Neural cell (in vitro differentiated cells): ENCODE data around the gene LAIR1. TPM values are rescaled to one million over a fixed set of nuclear protein-coding genes. Genes with fewer than 3 reads are reported as not detected.

Experiments
- H2AFZ ChIP-seq: fragments of 200-600, 300-800 bp; sonication (generic), shearing (Covaris generic); 2 replicates; pipeline ENCODE4 v1.6.0; 2014; ENCODE audit warnings: low read depth, mild to moderate bottlenecking, antibody characterized with exemption, low read length, moderate library complexity
- H3F3A ChIP-seq: fragments of 200-600 bp; shearing (Covaris generic); 2 replicates; pipeline ENCODE4 v1.6.1; 2016; ENCODE audit warnings: mild to moderate bottlenecking, moderate library complexity, mixed read lengths, antibody characterized with exemption, low read length; ENCODE audit not compliant: insufficient read depth, poor library complexity, severe bottlenecking
- H3K27ac ChIP-seq: fragments of 200-600, 300-800 bp; sonication (generic), shearing (Covaris generic); 2 replicates; pipeline ENCODE4 v1.5.1; 2014; ENCODE audit warnings: mild to moderate bottlenecking, low read length, moderate library complexity
- H3K27me3 ChIP-seq: fragments of 300-800, 200-600 bp; sonication (generic), shearing (Covaris generic); 2 replicates; pipeline ENCODE4 v1.6.0; 2014; ENCODE audit warnings: mild to moderate bottlenecking, low read depth, low read length, moderate library complexity; ENCODE audit not compliant: insufficient read depth
- H3K36me3 ChIP-seq: fragments of 300-800, 200-600 bp; sonication (generic), shearing (Covaris generic); 2 replicates; pipeline ENCODE4 v1.5.1; 2014; ENCODE audit warnings: mild to moderate bottlenecking, antibody characterized with exemption, low read length, moderate library complexity; ENCODE audit not compliant: insufficient read depth
- H3K4me2 ChIP-seq: fragments of 300-800, 200-600 bp; sonication (generic), shearing (Covaris generic); 2 replicates; pipeline ENCODE4 v1.6.0; 2014; ENCODE audit warnings: mild to moderate bottlenecking, low read length
- H3K4me3 ChIP-seq: fragments of 300-800, 200-600 bp; sonication (generic), shearing (Covaris generic); 2 replicates; pipeline ENCODE4 v1.5.1; 2014; ENCODE audit warnings: mild to moderate bottlenecking, low read length, moderate library complexity
- H3K79me2 ChIP-seq: fragments of 200-600 bp; shearing (Covaris generic); replicated peaks from 2 replicates; pipeline ENCODE4 v1.6.0; 2014; ENCODE audit warnings: mild to moderate bottlenecking, low read length, moderate library complexity; ENCODE audit not compliant: insufficient read depth
- H3K9ac ChIP-seq: fragments of 300-800, 200-600 bp; sonication (generic), shearing (Covaris generic); 2 replicates; pipeline ENCODE4 v1.6.1; 2016; ENCODE audit warnings: mild to moderate bottlenecking, low read length, mixed read lengths
- H3K9me2 ChIP-seq: fragments of 200-600 bp; shearing (Covaris generic); 2 replicates; pipeline ENCODE4 v1.6.1; 2016; ENCODE audit warnings: mild to moderate bottlenecking, low read length, mixed read lengths; ENCODE audit not compliant: insufficient read depth
- H3K9me3 ChIP-seq: fragments of 200-600, 300-800 bp; sonication (generic), shearing (Covaris generic); 2 replicates; pipeline ENCODE4 v1.6.1; 2016; ENCODE audit warnings: mild to moderate bottlenecking, mixed run types, low read length, moderate library complexity, mixed read lengths
- H4K20me1 ChIP-seq: fragments of 200-600 bp; shearing (Covaris generic); 2 replicates; pipeline ENCODE4 v1.6.1; 2016; ENCODE audit warnings: mild to moderate bottlenecking, mixed run types; ENCODE audit not compliant: insufficient read depth
- CTCF ChIP-seq: fragments of 450-650 bp; IDR thresholded peaks from 2 replicates; pipeline ENCODE4 v1.5.1; 2014; ENCODE audit warnings: antibody characterized with exemption, mild to moderate bottlenecking, moderate library complexity; ENCODE audit not compliant: poor library complexity, severe bottlenecking
- EP300 ChIP-seq: fragments of 450-650 bp; conservative IDR thresholded peaks from 2 replicates; pipeline ENCODE4 v1.6.1; 2014; ENCODE audit warnings: antibody characterized with exemption, mild to moderate bottlenecking, moderate library complexity; ENCODE audit not compliant: poor library complexity, severe bottlenecking
- EZH2 ChIP-seq: fragments of 200-600, 300-800 bp; shearing (Covaris generic), sonication (generic); IDR thresholded peaks from 2 replicates; pipeline ENCODE4 v1.6.1; 2014; ENCODE audit warnings: antibody characterized with exemption, low read length, borderline replicate concordance, mild to moderate bottlenecking; ENCODE audit not compliant: insufficient read depth, poor library complexity, severe bottlenecking
- MXI1 ChIP-seq: fragments of 450-650 bp; conservative IDR thresholded peaks from 2 replicates; pipeline ENCODE4 v1.6.1; 2014; ENCODE audit warnings: antibody characterized with exemption, mild to moderate bottlenecking; ENCODE audit not compliant: poor library complexity, severe bottlenecking
- POLR2AphosphoS5 ChIP-seq: IDR thresholded peaks from 2 replicates; pipeline ENCODE4 v1.6.1; 2012
- RAD21 ChIP-seq: fragments of 450-650 bp; conservative IDR thresholded peaks from 2 replicates; pipeline ENCODE4 v1.6.1; 2014; ENCODE audit warnings: antibody characterized with exemption, mild to moderate bottlenecking, moderate library complexity
- REST ChIP-seq: IDR thresholded peaks from 2 replicates; pipeline ENCODE4 v1.6.1; 2012; ENCODE audit warnings: borderline replicate concordance
- SMC3 ChIP-seq: fragments of 450-650 bp; conservative IDR thresholded peaks from 2 replicates; pipeline ENCODE4 v1.6.1; 2014; ENCODE audit warnings: antibody characterized with exemption, mild to moderate bottlenecking, moderate library complexity; ENCODE audit not compliant: poor library complexity
- TAF1 ChIP-seq: IDR thresholded peaks from 2 replicates; pipeline ENCODE4 v1.6.1; 2012; ENCODE audit warnings: low read depth
- polyA plus RNA-seq: library from polyadenylated mRNA; depleted of rRNA; stranded (reverse); fragments of >200 nt; gene quantifications from 2 replicates; pipeline ENCODE4 v1.2.3, GENCODE V29; 2014

LAIR1 gene
- polyA plus RNA-seq, 1 donor from 2014 or later = not detected

GRCh38 chr19:54379187-54379678 is 14.5 kb upstream of the LAIR1 start:
- H3K4me3 ChIP-seq = no peak overlapping the region
- H3K36me3 ChIP-seq = no peaks in the 10 kb centered on the region
- H3F3A ChIP-seq = no peaks in the 10 kb centered on the region
- no peak overlapping the region for H2AFZ ChIP-seq
- no peak overlapping the region for H3K27ac ChIP-seq
- H3K9me3 ChIP-seq = no peaks in the 10 kb centered on the region
- TF ChIP-seq POLR2AphosphoS5 = no peak
- TF ChIP-seq EP300 = no peak
- no peak for TF ChIP-seq TAF1
- TF ChIP-seq MXI1 = no peak
- TF ChIP-seq CTCF = no peak
- TF ChIP-seq REST = no peak
- TF ChIP-seq RAD21 = no peak
- no peak for TF ChIP-seq SMC3
- no peak for TF ChIP-seq EZH2
- H3K4me2 ChIP-seq = no peak overlapping the region
- H4K20me1 ChIP-seq = no peaks in the 10 kb centered on the region
- H3K79me2 ChIP-seq = no peaks in the 10 kb centered on the region
- no peak overlapping the region for H3K9ac ChIP-seq
- no peaks in the 10 kb centered on the region for H3K27me3 ChIP-seq
- no peaks in the 10 kb centered on the region for H3K9me2 ChIP-seq

GRCh38 chr19:54376610-54377285 is 12.0 kb upstream of the LAIR1 start:
- H3K4me3 ChIP-seq = no peak overlapping the region
- H3K36me3 ChIP-seq = no peaks in the 10 kb centered on the region
- H3K27ac ChIP-seq = no peak overlapping the region

More at GRCh38 chr19:54376610-54377285, 12.0 kb upstream of the LAIR1 start:
- no peaks in the 10 kb centered on the region for H3K9me2 ChIP-seq
- H3K79me2 ChIP-seq = no peaks in the 10 kb centered on the region
- no peak overlapping the region for H3K4me2 ChIP-seq
- no peak overlapping the region for H3K9ac ChIP-seq
- TF ChIP-seq EZH2 (no peak), REST (no peak), EP300 (no peak), RAD21 (no peak), POLR2AphosphoS5 (no peak), SMC3 (no peak), CTCF (no peak), TAF1 (no peak), MXI1 (no peak)
- no peaks in the 10 kb centered on the region for H3K27me3 ChIP-seq
- H3K9me3 ChIP-seq = no peaks in the 10 kb centered on the region
- no peaks in the 10 kb centered on the region for H4K20me1 ChIP-seq
- H3F3A ChIP-seq = no peaks in the 10 kb centered on the region
- H2AFZ ChIP-seq = no peak overlapping the region
